DND-41 (cell line): ENCODE data around the gene C16orf95.

Source experiments
- ATAC-seq: fragments of 200-7000 bp; cut with Tn5 transposase; 3 replicates; pipeline ENCODE4 v1.9.1; 2021; ENCODE audit warnings: low read depth; ENCODE audit not compliant: insufficient read depth
- DNase-seq: peaks from one replicate; pipeline ENCODE4 v3.0.0-alpha.2; 2020
- H2AFZ ChIP-seq: 2 replicates; pipeline ENCODE4 v1.6.0; 2012; ENCODE audit warnings: low read depth, low read length
- H3K27ac ChIP-seq: 2 replicates; pipeline ENCODE4 v1.5.1; 2012; ENCODE audit warnings: low read length, inconsistent platforms
- H3K27me3 ChIP-seq: fragments of 200-600 bp; sonication (generic); 2 replicates; pipeline ENCODE4 v1.6.0; 2012; ENCODE audit warnings: low read length, mild to moderate bottlenecking, inconsistent platforms; ENCODE audit not compliant: insufficient read depth, poor library complexity
- H3K36me3 ChIP-seq: 2 replicates; pipeline ENCODE4 v1.5.1; 2012; ENCODE audit warnings: low read length, inconsistent platforms; ENCODE audit not compliant: insufficient read depth
- H3K4me1 ChIP-seq: 2 replicates; pipeline ENCODE4 v1.5.1; 2012; ENCODE audit warnings: mild to moderate bottlenecking, low read length; ENCODE audit not compliant: insufficient read depth
- H3K4me2 ChIP-seq: 2 replicates; pipeline ENCODE4 v1.6.0; 2012; ENCODE audit warnings: mild to moderate bottlenecking, moderate library complexity, low read length, inconsistent platforms; ENCODE audit not compliant: insufficient read depth
- H3K4me3 ChIP-seq, 2 experiments: fragments of 200-600 bp in 1 of 2; shearing (Covaris generic) in 1 of 2; 2 replicates each; pipeline ENCODE4 v1.5.1; 2012 to 2016; ENCODE audit warnings: inconsistent platforms in 2 of 2, low read length in 2 of 2, mild to moderate bottlenecking in 2 of 2, low read depth in 1 of 2, moderate library complexity in 1 of 2
- H3K79me2 ChIP-seq: 2 replicates; pipeline ENCODE4 v1.6.0; 2012; ENCODE audit warnings: low read length, inconsistent platforms; ENCODE audit not compliant: insufficient read depth
- H3K9ac ChIP-seq: 2 replicates; pipeline ENCODE4 v1.6.0; 2012; ENCODE audit warnings: low read depth, mild to moderate bottlenecking, inconsistent platforms, low read length, moderate library complexity
- H3K9me3 ChIP-seq: 2 replicates; pipeline ENCODE4 v1.5.1; 2012; ENCODE audit warnings: low read length, moderate library complexity, mild to moderate bottlenecking, inconsistent platforms; ENCODE audit not compliant: insufficient read depth, severe bottlenecking
- H4K20me1 ChIP-seq: 2 replicates; pipeline ENCODE4 v1.6.0; 2012; ENCODE audit warnings: low read length; ENCODE audit not compliant: insufficient read depth
- CTCF ChIP-seq: IDR thresholded peaks from 2 replicates; pipeline ENCODE4 v1.5.1; 2012; ENCODE audit warnings: borderline replicate concordance, low read length, moderate library complexity, mild to moderate bottlenecking; ENCODE audit not compliant: poor library complexity, severe bottlenecking; ENCODE audit errors: extremely low read depth
- EZH2 ChIP-seq: IDR thresholded peaks from 3 replicates; pipeline ENCODE4 v1.6.1; 2012; ENCODE audit warnings: borderline replicate concordance, low read depth, mild to moderate bottlenecking, moderate library complexity, low read length, inconsistent platforms; ENCODE audit not compliant: severe bottlenecking

The C16orf95 gene

DNA sequence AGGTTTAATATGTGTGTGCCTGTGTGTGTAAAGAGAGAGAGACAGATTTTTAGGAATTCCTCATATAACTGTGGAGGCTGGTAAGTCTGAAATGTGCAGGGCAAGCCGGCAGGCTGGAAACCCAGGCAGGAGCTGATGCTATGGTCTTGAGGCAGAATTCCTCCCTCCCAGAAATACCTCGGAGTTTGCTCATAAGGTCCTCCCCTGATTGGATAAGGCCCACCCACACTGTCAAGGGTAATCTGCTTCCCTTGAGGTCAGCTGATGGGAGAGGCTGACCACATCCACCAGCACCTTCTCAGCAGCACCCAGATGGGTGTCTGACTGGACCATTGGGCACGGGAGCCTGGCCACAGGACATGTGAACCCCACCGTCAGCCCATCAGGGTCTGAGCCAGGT lies 42.4 kb downstream of the C16orf95 start:
- Histone ChIP-seq H3K4me1 (no peaks in the 10 kb centered on the region), H4K20me1 (no peaks in the 10 kb centered on the region), H3K9ac (no peak overlapping the region), H3K27me3 (no peaks in the 10 kb centered on the region), H3K4me2 (no peak overlapping the region), H2AFZ (no peak overlapping the region), H3K9me3 (no peaks in the 10 kb centered on the region), H3K27ac (no peak overlapping the region), H3K4me3 (no peak overlapping the region), H3K36me3 (no peaks in the 10 kb centered on the region), H3K79me2 (no peaks in the 10 kb centered on the region)
- TF ChIP-seq EZH2 (no peak), CTCF (no peak)
- no peak for ATAC-seq
- DNase-seq: no peak

DNA sequence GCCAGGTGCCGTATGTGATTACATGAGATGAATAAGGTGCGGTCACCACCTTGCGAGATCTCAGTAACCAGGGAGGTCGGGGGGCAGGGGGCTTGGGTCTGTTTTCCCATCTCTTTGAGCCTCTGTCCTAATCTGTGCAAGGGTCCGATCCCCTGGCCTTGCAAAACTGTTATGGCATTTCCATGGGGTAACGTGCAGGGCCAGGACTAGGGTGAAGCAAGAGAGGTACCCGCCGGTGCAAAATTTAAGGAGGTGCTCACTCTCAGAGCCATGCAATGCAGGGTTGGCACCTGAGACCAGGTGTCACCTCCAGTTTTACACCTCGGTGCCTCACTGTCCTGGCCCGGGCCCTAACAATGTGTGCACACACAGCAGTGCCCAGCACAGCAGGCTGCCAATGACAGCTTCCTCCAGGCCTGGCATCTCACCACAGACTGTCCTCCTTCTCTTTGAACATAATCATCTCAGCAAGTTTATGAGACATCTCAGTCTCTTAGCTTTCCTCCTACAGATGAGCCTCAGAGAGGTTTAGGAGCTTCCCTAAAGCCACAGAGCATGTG lies 43.6 kb downstream of the C16orf95 start:
- H3K27ac ChIP-seq: no peak overlapping the region
- no peaks in the 10 kb centered on the region for H3K79me2 ChIP-seq
- H3K4me3 ChIP-seq: no peak overlapping the region
- TF ChIP-seq CTCF: no peak
- no peak for TF ChIP-seq EZH2
- H3K27me3 ChIP-seq: no peaks in the 10 kb centered on the region
- no peak overlapping the region for H2AFZ ChIP-seq
- no peaks in the 10 kb centered on the region for H3K4me1 ChIP-seq
- no peak for DNase-seq
- ATAC-seq: no peak
- H4K20me1 ChIP-seq: no peaks in the 10 kb centered on the region
- H3K9me3 ChIP-seq: no peaks in the 10 kb centered on the region
- no peaks in the 10 kb centered on the region for H3K36me3 ChIP-seq
- H3K9ac ChIP-seq: no peak overlapping the region
- no peak overlapping the region for H3K4me2 ChIP-seq

- TF ChIP-seq CTCF (no peak), EZH2 (no peak)
- Histone ChIP-seq H3K36me3 (no peaks in the 10 kb centered on the region), H3K27ac (no peak overlapping the region), H2AFZ (no peak overlapping the region), H3K9ac (no peak overlapping the region), H3K79me2 (no peaks in the 10 kb centered on the region), H3K9me3 (no peaks in the 10 kb centered on the region), H3K4me2 (no peak overlapping the region), H4K20me1 (no peaks in the 10 kb centered on the region), H3K4me3 (no peak overlapping the region), H3K27me3 (no peaks in the 10 kb centered on the region), H3K4me1 (no peaks in the 10 kb centered on the region)
- ATAC-seq (no peak), DNase-seq (no peak)
Measured at GRCh38 chr16:87271256-87271655, 45.9 kb downstream of the C16orf95 start.

GRCh38 chr16:87267566-87267965 lies 49.6 kb downstream of the C16orf95 start:
- no peak overlapping the region for H3K27ac ChIP-seq
- H3K79me2 ChIP-seq: no peaks in the 10 kb centered on the region
- no peak overlapping the region for H3K9ac ChIP-seq
- no peak for ATAC-seq
- H3K4me3 ChIP-seq: no peak overlapping the region
- H3K9me3 ChIP-seq: no peaks in the 10 kb centered on the region
- no peaks in the 10 kb centered on the region for H3K36me3 ChIP-seq
- H4K20me1 ChIP-seq: no peaks in the 10 kb centered on the region
- no peak overlapping the region for H2AFZ ChIP-seq
- no peak overlapping the region for H3K4me2 ChIP-seq
- TF ChIP-seq CTCF (no peak), EZH2 (no peak)
- H3K4me1 ChIP-seq: no peaks in the 10 kb centered on the region
- H3K27me3 ChIP-seq: no peaks in the 10 kb centered on the region
- no peak for DNase-seq
